Activated naive CD8-positive, alpha-beta T cell treated with anti-CD3 and anti-CD28 coated beads, Interleukin-2, amount 10 ng/mL, durations not matched to agents 7 days and 5 days (primary cell): Measurements from ENCODE around the gene ELL. TPM values are rescaled to one million over a fixed set of nuclear protein-coding genes. Genes with fewer than 3 reads are reported as not detected.
A peak's percentile ranks its signal among the peaks of the same experiment; 100 is the strongest.

Experiments used
- ATAC-seq: fragments of 150-1000 bp; cut with Tn5 transposase; one replicate; pipeline ENCODE4 v1.10.0; 2021; ENCODE audit warnings: low read depth, moderate library complexity
- POLR2A ChIA-PET: fragments of 350-600 bp; sonication (Branson Sonifier 250); formaldehyde crosslinking; loops from one replicate; lab custom pipeline; 2021; ENCODE audit warnings: antibody characterized with exemption; lab: Charles Lee
- DNase-seq: peaks from one replicate; pipeline ENCODE4 v3.0.0; 2021
- H3K27ac Mint-ChIP-seq: one replicate; pipeline ENCODE4 v1.8.0; 2022; ENCODE audit warnings: mild to moderate bottlenecking, mixed read lengths
- H3K27me3 Mint-ChIP-seq: one replicate; pipeline ENCODE4 v1.8.0; 2022; ENCODE audit warnings: mild to moderate bottlenecking, moderate library complexity, mixed read lengths
- H3K36me3 Mint-ChIP-seq: one replicate; pipeline ENCODE4 v1.8.0; 2021; ENCODE audit warnings: mild to moderate bottlenecking, mixed read lengths
- H3K4me1 Mint-ChIP-seq: one replicate; pipeline ENCODE4 v1.8.0; 2021; ENCODE audit warnings: mixed read lengths
- H3K4me3 Mint-ChIP-seq: one replicate; pipeline ENCODE4 v1.8.0; 2022; ENCODE audit warnings: mild to moderate bottlenecking, moderate library complexity, mixed read lengths
- H3K9me3 Mint-ChIP-seq: one replicate; pipeline ENCODE4 v1.8.0; 2021; ENCODE audit warnings: mixed read lengths
- total RNA-seq, 2 experiments: library from RNA; stranded (reverse); gene quantifications; one replicate each; pipeline ENCODE4 v1.2.3, GENCODE V29; 2021

ELL gene
- total RNA-seq, 2 experiments from 2014 or later: 28.5 to 31.2 TPM

DNA sequence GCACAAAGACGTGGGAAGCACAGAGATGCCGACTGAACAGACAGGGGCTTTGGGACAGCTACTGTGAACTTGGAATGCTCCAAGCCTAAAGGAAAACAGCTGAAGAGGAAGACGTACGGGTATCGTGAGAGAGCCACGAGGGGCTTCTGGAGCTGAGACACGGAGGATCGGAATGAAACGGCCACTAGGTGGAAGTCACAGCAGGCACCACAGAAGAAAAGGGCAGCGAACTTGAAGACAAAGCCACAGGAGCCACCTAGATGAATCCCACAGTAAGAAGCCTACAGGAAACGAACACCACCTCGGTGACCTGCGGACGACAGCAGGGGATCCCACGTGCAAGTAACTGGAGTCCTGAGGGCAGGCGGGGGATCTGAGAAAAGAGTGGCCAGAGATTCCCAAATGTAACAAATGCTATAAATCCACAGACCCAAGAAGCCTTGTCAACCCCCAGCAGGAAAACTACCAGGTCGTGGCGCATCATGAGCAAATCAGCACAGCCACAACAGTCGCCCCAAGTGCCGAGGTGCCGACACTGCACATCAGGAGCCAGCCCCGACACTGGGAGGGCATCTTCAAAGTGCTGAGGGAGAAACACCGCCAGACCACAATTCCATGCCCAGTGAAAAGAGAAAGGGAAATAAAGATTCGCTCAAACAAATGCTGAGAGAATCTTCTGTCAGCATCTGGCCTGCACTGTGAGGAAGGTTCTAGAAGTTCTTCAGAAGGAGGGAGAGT lies 44.7 kb downstream of the ELL start:
- POLR2A ChIA-PET: interaction anchor here (1.2 kb wide), 1 partner anchor 94 kb away, joined by 3 read pairs; the partner anchor contains the start of gene UBA52
- Mint-ChIP-seq H3K4me1 (peaks cover 54% of the 10 kb centered on the region), H3K4me3 (peak overlapping the region; percentile 6), H3K36me3 (peaks cover 2% of the 10 kb centered on the region), H3K27ac (peak overlapping the region; percentile 61), H3K9me3 (no peaks in the 10 kb centered on the region), H3K27me3 (no peaks in the 10 kb centered on the region)
- DNase-seq: no peak
- ATAC-seq: no peak

DNA sequence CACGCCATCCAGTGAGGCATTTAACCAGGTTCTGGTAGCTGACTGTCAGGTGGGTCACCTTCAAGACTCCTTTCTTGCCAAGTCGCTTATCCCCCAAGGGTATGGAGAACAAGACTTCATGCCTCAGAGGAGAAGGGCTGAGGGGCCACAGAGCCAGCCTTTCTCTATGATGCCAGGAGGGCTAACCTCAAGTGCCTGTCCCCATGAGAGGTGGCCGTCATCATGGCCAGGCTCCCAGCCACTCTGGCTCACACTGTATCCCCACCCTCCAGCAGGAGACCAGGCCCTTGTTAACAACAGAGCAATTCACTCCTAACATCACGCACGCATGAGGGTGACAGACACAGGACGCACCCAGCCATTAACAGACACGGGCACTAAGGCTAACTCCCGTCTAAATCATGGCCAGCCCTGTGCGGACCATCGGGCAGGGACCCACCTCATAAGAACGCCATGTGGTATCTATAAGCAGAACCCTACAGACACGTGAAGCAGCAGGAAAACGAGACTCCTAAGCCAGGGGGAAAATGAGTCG lies 45.3 kb downstream of the ELL start:
- Mint-ChIP-seq H3K4me1 (peaks cover 53% of the 10 kb centered on the region), H3K27ac (peak overlapping the region; percentile 42), H3K9me3 (no peaks in the 10 kb centered on the region), H3K27me3 (no peaks in the 10 kb centered on the region), H3K36me3 (peaks cover 2% of the 10 kb centered on the region), H3K4me3 (no peak overlapping the region)
- POLR2A ChIA-PET: no interaction called here
- ATAC-seq (no peak), DNase-seq (no peak)

DNA sequence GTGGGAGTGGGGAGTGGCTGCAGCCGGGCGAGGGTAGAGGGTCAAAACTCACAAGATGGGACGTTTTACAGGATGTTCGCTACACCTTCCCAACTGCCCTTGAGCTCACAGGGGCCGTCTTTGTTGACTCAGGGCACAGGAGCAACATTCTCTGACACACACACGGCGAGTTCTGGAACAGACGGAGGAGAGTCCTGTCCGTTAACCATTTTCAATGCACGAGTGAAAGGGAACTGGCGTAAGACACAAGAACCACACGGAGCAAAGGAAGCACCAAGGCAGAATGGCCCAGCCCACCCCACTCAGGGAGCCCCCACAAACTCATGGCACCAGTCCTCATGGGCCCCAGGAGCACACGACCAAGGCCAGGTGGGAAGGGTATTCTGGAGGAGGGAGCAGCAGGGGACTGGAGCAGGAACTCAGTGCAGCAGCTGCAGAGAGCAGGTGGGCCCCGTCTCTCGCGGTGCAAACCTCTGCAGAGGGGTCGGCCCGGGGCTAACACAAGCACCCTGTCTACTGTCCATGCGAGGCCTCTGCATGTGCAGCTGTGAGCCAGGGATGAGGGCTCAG lies 46.0 kb downstream of the ELL start:
- DNase-seq: no peak
- H3K27ac Mint-ChIP-seq: peak overlapping the region; percentile 40
- peaks cover 48% of the 10 kb centered on the region for H3K4me1 Mint-ChIP-seq
- no peak overlapping the region for H3K4me3 Mint-ChIP-seq
- H3K27me3 Mint-ChIP-seq: no peaks in the 10 kb centered on the region
- POLR2A ChIA-PET: no interaction called here
- ATAC-seq: no peak
- H3K36me3 Mint-ChIP-seq: peaks cover 2% of the 10 kb centered on the region
- no peaks in the 10 kb centered on the region for H3K9me3 Mint-ChIP-seq

DNA sequence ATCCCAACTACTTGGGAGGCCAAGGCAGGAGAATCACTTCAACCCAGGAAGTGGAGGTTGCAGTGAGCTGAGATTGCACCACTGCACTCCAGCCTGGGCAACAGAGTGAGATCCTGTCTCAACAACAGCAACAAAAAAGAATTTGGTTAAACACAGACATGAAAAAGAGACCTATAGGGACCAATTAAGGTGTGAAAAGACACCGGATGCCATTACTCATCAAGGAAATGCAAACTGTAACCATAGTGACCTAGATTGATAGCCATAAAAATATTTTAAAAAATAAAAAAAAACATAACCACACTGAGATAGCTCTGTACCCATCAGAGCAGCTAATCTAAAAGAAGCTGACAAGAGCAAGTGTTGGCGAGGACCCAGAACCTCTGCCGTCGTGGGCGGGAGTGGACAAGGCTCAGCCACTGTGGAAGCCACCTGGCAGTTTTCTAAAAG lies 46.8 kb downstream of the ELL start:
- POLR2A ChIA-PET: no interaction called here
- DNase-seq (no peak), ATAC-seq (no peak)
- peaks cover 48% of the 10 kb centered on the region for H3K4me1 Mint-ChIP-seq
- H3K27me3 Mint-ChIP-seq: no peaks in the 10 kb centered on the region
- no peak overlapping the region for H3K4me3 Mint-ChIP-seq
- H3K36me3 Mint-ChIP-seq: peaks cover 2% of the 10 kb centered on the region
- H3K9me3 Mint-ChIP-seq: no peaks in the 10 kb centered on the region
- H3K27ac Mint-ChIP-seq: peak overlapping the region; percentile 32

DNA sequence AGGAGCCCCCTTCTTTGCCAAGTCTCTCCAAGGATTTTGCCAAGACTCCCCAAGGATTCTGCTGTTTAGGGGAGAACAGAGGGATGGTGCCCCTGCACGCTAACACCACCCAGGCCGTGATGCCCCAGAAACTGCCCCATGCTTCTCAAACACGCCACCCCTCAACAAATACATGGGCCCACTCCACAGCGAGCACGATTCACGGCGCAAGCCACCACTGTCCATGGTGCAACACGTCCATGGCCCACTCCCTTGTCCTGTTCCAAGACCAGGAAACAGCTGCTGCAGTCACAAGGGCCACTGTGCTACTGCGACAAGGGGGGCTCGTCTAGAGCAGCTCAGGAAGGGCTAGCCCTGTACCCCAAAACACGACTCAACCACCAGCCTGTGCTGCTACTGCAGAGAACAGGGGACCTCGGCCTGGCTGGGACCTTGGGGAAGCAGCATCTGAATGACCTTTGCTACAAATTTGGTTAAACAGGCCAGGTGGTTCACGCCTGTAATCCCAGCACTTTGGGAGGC lies 47.4 kb downstream of the ELL start:
- H3K36me3 Mint-ChIP-seq: peaks cover 2% of the 10 kb centered on the region
- no peak overlapping the region for H3K4me3 Mint-ChIP-seq
- POLR2A ChIA-PET: interaction anchor here (0.7 kb wide), 1 partner anchor 22 kb away, joined by 5 read pairs; no protein-coding TSS in a partner anchor
- DNase-seq (no peak), ATAC-seq (no peak)
- no peaks in the 10 kb centered on the region for H3K27me3 Mint-ChIP-seq
- H3K9me3 Mint-ChIP-seq: no peaks in the 10 kb centered on the region
- peaks cover 42% of the 10 kb centered on the region for H3K4me1 Mint-ChIP-seq
- H3K27ac Mint-ChIP-seq: no peak overlapping the region

DNA sequence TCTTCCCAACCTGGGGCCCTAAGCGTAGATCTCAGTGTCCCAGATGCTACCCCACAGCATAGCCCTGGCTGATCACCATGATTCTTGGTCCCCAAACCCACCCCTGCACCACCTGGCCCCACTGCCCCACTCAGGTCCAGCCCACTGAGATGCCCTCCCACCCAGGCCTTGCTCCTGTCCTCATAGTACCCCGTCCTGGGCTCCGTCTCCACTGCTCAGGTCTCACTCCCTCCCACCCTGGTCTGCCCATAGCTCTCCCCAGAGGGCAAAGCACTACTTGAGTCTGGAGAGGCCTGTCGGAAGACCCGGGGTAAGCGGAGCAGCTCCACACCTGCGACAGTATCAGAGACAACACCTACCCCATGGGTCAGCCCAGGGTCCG lies 48.2 kb downstream of the ELL start:
- ATAC-seq: no peak
- peaks cover 2% of the 10 kb centered on the region for H3K36me3 Mint-ChIP-seq
- H3K4me3 Mint-ChIP-seq: no peak overlapping the region
- no peaks in the 10 kb centered on the region for H3K9me3 Mint-ChIP-seq
- peaks cover 36% of the 10 kb centered on the region for H3K4me1 Mint-ChIP-seq
- no peak overlapping the region for H3K27ac Mint-ChIP-seq
- H3K27me3 Mint-ChIP-seq: no peaks in the 10 kb centered on the region
- DNase-seq: no peak
- POLR2A ChIA-PET: interaction anchor here (0.7 kb wide), 1 partner anchor 23 kb away, joined by 5 read pairs; no protein-coding TSS in a partner anchor

DNA sequence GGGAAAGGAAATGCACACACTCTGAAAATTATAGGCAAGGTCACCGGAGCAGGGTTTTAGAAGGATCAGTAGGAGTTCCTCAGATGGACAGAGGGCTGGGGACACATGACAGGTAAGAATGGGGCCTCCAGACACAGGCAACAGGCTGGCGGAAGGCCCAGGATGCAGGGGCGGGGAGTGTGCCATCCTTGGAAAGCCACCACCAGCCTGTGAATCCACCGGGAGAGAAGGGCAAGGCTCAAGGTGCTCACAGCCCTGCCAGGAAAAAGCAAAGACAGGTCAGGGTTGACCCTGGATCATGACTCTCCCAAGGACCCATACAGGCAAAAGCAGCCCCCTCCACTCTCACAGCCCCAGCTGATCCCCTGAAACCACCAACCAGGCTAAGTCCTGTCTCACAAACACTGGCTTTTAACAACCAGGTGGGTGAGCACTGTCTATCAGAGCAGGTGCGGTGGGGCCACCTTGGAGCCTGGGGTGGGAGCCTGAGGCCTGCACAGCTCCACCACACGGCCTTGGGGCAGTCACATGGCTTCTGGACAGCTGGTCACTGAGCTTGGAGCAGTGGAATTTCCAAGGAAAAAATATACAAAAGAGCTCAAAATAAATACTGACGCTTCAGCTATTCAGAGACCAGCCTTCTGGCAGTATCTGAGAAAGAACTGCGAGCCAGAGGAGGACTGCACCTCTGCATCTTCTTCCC lies 48.7 kb downstream of the ELL start:
- ATAC-seq: no peak
- no peak for DNase-seq
- peaks cover 31% of the 10 kb centered on the region for H3K4me1 Mint-ChIP-seq
- peak overlapping the region; percentile 17 for H3K27ac Mint-ChIP-seq
- H3K9me3 Mint-ChIP-seq: no peaks in the 10 kb centered on the region
- no peaks in the 10 kb centered on the region for H3K27me3 Mint-ChIP-seq
- H3K36me3 Mint-ChIP-seq: peaks cover 3% of the 10 kb centered on the region
- no peak overlapping the region for H3K4me3 Mint-ChIP-seq
- POLR2A ChIA-PET: interaction anchor here (0.7 kb wide), 1 partner anchor 24 kb away, joined by 5 read pairs; no protein-coding TSS in a partner anchor

DNA sequence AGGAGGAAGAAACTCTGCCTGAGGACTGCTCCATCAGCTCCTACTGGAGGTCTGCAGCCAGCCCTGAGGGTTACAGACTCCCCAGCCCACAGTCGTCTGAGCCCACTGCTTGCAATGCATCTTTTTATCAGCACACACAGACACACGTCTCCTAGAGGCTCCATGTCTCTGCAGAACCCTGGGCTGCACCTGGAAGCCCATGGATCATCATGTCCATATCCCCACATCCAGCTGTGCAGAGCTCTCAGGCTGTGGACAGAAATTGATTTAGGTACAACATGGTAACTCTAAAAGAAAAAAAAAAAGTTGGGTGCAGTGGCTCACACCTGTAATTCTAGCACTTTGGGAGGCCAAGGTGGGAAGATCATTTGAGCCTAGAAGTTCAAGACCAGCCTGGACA lies 51.1 kb downstream of the ELL start:
- Mint-ChIP-seq H3K27me3 (no peaks in the 10 kb centered on the region), H3K27ac (no peak overlapping the region)
- POLR2A ChIA-PET: interaction anchor here (0.6 to 0.8 kb wide), 3 partner anchors 101 to 373 kb away, joined by 3 to 4 read pairs (median 3); partner anchors contain the start of gene UBA52

DNA sequence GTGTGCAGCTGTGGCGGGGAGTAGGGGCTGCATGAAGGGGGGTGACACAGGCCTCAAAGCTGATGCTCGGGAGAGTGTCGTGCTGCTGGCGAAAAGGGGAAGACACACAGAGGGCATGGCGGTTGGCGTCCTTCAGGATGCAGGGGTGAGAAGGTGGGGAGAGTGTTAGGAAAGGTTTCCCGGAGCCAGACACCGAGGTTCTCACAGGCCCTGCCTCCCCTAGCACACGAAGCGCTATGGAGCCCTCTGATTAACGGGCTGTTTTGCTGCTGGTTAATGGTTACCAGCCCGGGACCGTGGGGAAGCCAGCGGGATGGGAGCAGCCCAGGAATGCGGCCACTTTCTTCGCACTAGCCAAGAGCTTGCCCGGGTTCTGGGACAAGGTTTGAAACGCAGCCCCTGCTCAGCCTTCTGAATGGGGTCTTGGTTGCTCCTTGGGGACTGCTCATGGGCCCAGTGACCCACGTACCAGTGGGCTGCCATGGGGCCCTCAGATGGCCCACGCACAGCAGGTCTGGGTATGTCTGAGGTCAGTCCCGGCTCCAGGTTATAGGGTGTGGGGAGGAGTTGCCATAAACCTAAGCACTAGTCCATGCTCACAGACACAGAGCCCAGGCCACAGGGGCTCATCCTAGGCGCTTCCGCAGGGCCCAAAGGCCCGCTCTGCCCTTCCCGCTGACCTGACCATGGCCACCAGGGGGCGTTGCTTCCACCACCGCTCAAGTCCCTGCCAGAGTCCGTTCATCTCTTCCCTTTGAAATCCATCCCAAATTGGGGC lies 52.6 kb downstream of the ELL start:
- no peak overlapping the region for H3K27ac Mint-ChIP-seq
- ATAC-seq: peak; percentile 52
- H3K36me3 Mint-ChIP-seq: peaks cover 7% of the 10 kb centered on the region
- H3K4me3 Mint-ChIP-seq: no peak overlapping the region
- no peaks in the 10 kb centered on the region for H3K27me3 Mint-ChIP-seq
- POLR2A ChIA-PET: no interaction called here
- DNase-seq: peak; percentile 75
- H3K4me1 Mint-ChIP-seq: peaks cover 14% of the 10 kb centered on the region
- no peaks in the 10 kb centered on the region for H3K9me3 Mint-ChIP-seq

More for the DNA sequence above, 51.1 kb downstream of the ELL start:
- H3K4me1 Mint-ChIP-seq: peaks cover 20% of the 10 kb centered on the region
- H3K9me3 Mint-ChIP-seq: no peaks in the 10 kb centered on the region
- H3K4me3 Mint-ChIP-seq: no peak overlapping the region
- ATAC-seq (no peak), DNase-seq (no peak)
- peaks cover 7% of the 10 kb centered on the region for H3K36me3 Mint-ChIP-seq

DNA sequence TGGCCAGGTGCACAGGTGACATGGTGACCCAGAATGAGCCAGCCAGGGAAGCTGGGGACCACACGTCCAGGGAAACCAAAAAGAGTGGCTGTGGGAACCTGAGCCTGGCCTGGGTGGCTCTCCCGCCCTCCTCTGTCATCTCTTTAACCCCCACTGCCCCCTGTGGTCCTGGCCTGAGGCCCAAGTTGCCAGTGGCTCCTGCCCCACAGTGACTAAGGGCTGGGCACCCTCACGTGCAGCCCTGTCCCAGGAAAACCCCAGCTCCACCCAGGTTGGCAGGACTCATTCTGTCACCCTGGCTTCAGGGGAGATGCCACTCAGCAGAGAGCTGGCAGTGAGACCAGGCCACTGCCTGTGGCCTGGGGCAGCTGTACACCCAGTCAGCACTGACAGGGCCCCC lies 53.4 kb downstream of the ELL start:
- ATAC-seq: no peak
- H3K27ac Mint-ChIP-seq: peak overlapping the region; percentile 54

DNA sequence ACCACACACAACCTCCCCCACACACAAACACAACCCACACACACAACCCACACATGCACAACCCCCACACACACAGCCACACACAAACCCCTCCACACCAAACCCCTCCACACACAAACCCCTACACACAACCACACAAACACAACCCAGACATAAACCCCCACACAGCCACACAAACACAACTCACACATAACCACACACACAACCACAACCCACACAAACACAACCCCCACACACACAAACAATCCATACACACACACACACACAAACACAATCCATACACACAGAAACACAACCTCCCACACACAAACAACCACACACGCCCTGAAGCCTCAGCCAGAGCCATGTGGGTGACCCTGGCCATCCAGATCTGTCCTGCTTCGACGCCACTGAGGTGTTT lies 53.9 kb downstream of the ELL start:
- peaks cover 9% of the 10 kb centered on the region for H3K36me3 Mint-ChIP-seq
- ATAC-seq (no peak), DNase-seq (no peak)
- no peaks in the 10 kb centered on the region for H3K27me3 Mint-ChIP-seq
- no peaks in the 10 kb centered on the region for H3K9me3 Mint-ChIP-seq
- POLR2A ChIA-PET: no interaction called here
- H3K4me1 Mint-ChIP-seq: peaks cover 14% of the 10 kb centered on the region
- no peak overlapping the region for H3K4me3 Mint-ChIP-seq
- H3K27ac Mint-ChIP-seq: peak overlapping the region; percentile 54

More for the DNA sequence above, 53.4 kb downstream of the ELL start:
- DNase-seq: no peak
- peaks cover 9% of the 10 kb centered on the region for H3K36me3 Mint-ChIP-seq
- no peaks in the 10 kb centered on the region for H3K27me3 Mint-ChIP-seq
- POLR2A ChIA-PET: no interaction called here
- H3K4me3 Mint-ChIP-seq: no peak overlapping the region
- H3K4me1 Mint-ChIP-seq: peaks cover 14% of the 10 kb centered on the region
- no peaks in the 10 kb centered on the region for H3K9me3 Mint-ChIP-seq

DNA sequence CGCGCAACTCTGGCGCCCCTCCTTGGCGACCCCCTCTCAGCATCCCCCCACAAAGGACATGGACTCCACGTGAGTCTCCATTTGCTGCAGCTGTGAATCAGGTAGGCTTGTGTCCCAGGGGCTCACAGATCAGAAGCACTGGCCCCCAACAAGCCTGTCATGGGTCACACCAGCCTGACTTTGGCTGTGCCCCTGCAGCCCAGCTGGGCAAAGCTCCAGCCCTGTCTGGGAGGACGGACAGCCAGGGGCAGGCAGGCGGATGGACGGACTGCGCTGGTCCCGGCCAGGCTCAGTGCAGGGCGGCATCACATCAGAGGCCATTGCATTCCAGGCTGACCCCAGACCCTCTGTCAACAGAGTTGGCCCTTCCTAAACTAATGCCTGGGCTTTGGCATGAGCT lies 55.5 kb downstream of the ELL start:
- Mint-ChIP-seq H3K4me1 (peaks cover 14% of the 10 kb centered on the region), H3K36me3 (peaks cover 10% of the 10 kb centered on the region), H3K9me3 (no peaks in the 10 kb centered on the region), H3K4me3 (no peak overlapping the region), H3K27me3 (no peaks in the 10 kb centered on the region), H3K27ac (no peak overlapping the region)
- POLR2A ChIA-PET: no interaction called here
- no peak for ATAC-seq
- no peak for DNase-seq
